Trophoblast cell (in vitro differentiated cells and primary cell): Measurements from ENCODE around the gene TBL1XR1.
A peak's percentile ranks its signal among the peaks of the same experiment; 100 is the strongest.

Experiments used
- DNase-seq, 2 donors: peaks; one replicate each; pipeline ENCODE4 v3.0.0-alpha.2; 2016
- H2AFZ ChIP-seq: 2 replicates; pipeline ENCODE4 v1.6.1; 2013; ENCODE audit warnings: low read length, moderate library complexity, mild to moderate bottlenecking; ENCODE audit not compliant: insufficient read depth, poor library complexity
- H2AK5ac ChIP-seq: 2 replicates; pipeline ENCODE4 v1.6.1; 2013; ENCODE audit warnings: mild to moderate bottlenecking, low read length
- H2BK120ac ChIP-seq: 2 replicates; pipeline ENCODE4 v1.6.1; 2013; ENCODE audit warnings: low read length, mild to moderate bottlenecking, moderate library complexity; ENCODE audit not compliant: insufficient read depth, poor library complexity
- H2BK12ac ChIP-seq: 2 replicates; pipeline ENCODE4 v1.6.1; 2013; ENCODE audit warnings: mild to moderate bottlenecking, low read length, moderate library complexity
- H2BK5ac ChIP-seq: 2 replicates; pipeline ENCODE4 v1.6.1; 2013; ENCODE audit warnings: low read length, low read depth, moderate library complexity, mild to moderate bottlenecking; ENCODE audit not compliant: poor library complexity
- H3K14ac ChIP-seq: 2 replicates; pipeline ENCODE4 v1.6.1; 2013; ENCODE audit warnings: mild to moderate bottlenecking, low read length
- H3K18ac ChIP-seq: 2 replicates; pipeline ENCODE4 v1.6.1; 2013; ENCODE audit warnings: mild to moderate bottlenecking, low read length
- H3K23ac ChIP-seq: 2 replicates; pipeline ENCODE4 v1.6.1; 2013; ENCODE audit warnings: low read length
- H3K27ac ChIP-seq: 2 replicates; pipeline ENCODE4 v1.5.1; 2013; ENCODE audit warnings: low read depth, mild to moderate bottlenecking, inconsistent platforms, low read length, moderate library complexity
- H3K27me3 ChIP-seq: 2 replicates; pipeline ENCODE4 v1.6.1; 2013; ENCODE audit warnings: inconsistent platforms, mild to moderate bottlenecking, low read length, moderate library complexity; ENCODE audit not compliant: insufficient read depth
- H3K36me3 ChIP-seq, 2 experiments: 1 replicate in 1 of 2; 2 replicates in 1 of 2; pipeline ENCODE4 v1.6.1; 2013; ENCODE audit warnings: low read length in 2 of 2, mild to moderate bottlenecking in 2 of 2, moderate library complexity in 1 of 2; ENCODE audit not compliant: insufficient read depth in 2 of 2, control insufficient read depth in 1 of 2
- H3K4ac ChIP-seq: 2 replicates; pipeline ENCODE4 v1.6.1; 2013; ENCODE audit warnings: low read depth, mild to moderate bottlenecking, low read length, moderate library complexity
- H3K4me1 ChIP-seq, 2 experiments: 1 replicate in 1 of 2; 2 replicates in 1 of 2; pipeline ENCODE4 v1.6.1; 2013; ENCODE audit warnings: low read length in 2 of 2, mild to moderate bottlenecking in 2 of 2, moderate library complexity in 1 of 2; ENCODE audit not compliant: insufficient read depth in 2 of 2, control insufficient read depth in 1 of 2
- H3K4me2 ChIP-seq: 2 replicates; pipeline ENCODE4 v1.6.1; 2013; ENCODE audit warnings: inconsistent platforms, mild to moderate bottlenecking, low read length, moderate library complexity
- H3K4me3 ChIP-seq: 2 replicates; pipeline ENCODE4 v1.5.1; 2013; ENCODE audit warnings: mild to moderate bottlenecking, low read depth, low read length, inconsistent platforms
- H3K79me1 ChIP-seq: one replicate; pipeline ENCODE4 v1.6.1; 2013; ENCODE audit warnings: low read length
- H3K79me2 ChIP-seq: 2 replicates; pipeline ENCODE4 v1.6.1; 2013; ENCODE audit warnings: low read length, mild to moderate bottlenecking; ENCODE audit not compliant: control insufficient read depth, insufficient read depth, poor library complexity
- H3K9ac ChIP-seq: 2 replicates; pipeline ENCODE4 v1.6.1; 2013; ENCODE audit warnings: mild to moderate bottlenecking, low read length
- H3K9me3 ChIP-seq: 2 replicates; pipeline ENCODE4 v1.6.1; 2013; ENCODE audit warnings: low read depth, mild to moderate bottlenecking, control low read depth, inconsistent platforms, low read length; ENCODE audit not compliant: insufficient read depth
- H4K12ac ChIP-seq: 2 replicates; pipeline ENCODE4 v1.6.1; 2013; ENCODE audit warnings: low read depth, mild to moderate bottlenecking, low read length, moderate library complexity
- H4K8ac ChIP-seq: 2 replicates; pipeline ENCODE4 v1.6.1; 2013; ENCODE audit warnings: low read depth, mild to moderate bottlenecking, low read length, moderate library complexity
- H4K91ac ChIP-seq: one replicate; pipeline ENCODE4 v1.6.1; 2013; ENCODE audit warnings: low read depth, mild to moderate bottlenecking, low read length, moderate library complexity
- WGBS: extraction: QIAGEN DNeasy Blood & Tissue Kit; methylation state at CpG from one replicate; pipeline ENCODE4 v1.1.7; 2013; ENCODE audit warnings: missing lambda C conversion rate; ENCODE audit not compliant: insufficient read length, insufficient coverage; ENCODE audit errors: extremely low coverage; 5-methylcytosine and 5-hydroxymethylcytosine counted together

The TBL1XR1 gene

GRCh38 chr3:177154733-177155132, 42.5 kb downstream of the TBL1XR1 start:
- H3K36me3 ChIP-seq, result no peaks in the 10 kb centered on the region
- no CpG with 5 or more reads among the region's 3 CpGs for WGBS

GRCh38 chr3:177150970-177151627, 46.2 kb downstream of the TBL1XR1 start:
- Histone ChIP-seq H3K27ac (no peak overlapping the region), H4K12ac (no peak overlapping the region), H3K27me3 (no peaks in the 10 kb centered on the region), H3K4me3 (no peak overlapping the region), H2AFZ (no peak overlapping the region), H3K36me3 (no peaks in the 10 kb centered on the region), H3K4me1 (peaks cover 0 to 2% of the 10 kb centered on the region in 2 experiments), H2BK120ac (no peak overlapping the region), H3K9ac (no peak overlapping the region), H3K18ac (no peak overlapping the region), H2BK5ac (no peak overlapping the region), H2AK5ac (peak overlapping the region; percentile 21), H3K4ac (peak overlapping the region; percentile 86), H3K79me2 (peaks cover 14% of the 10 kb centered on the region), H3K4me2 (no peak overlapping the region), H3K79me1 (no peaks in the 10 kb centered on the region), H2BK12ac (no peak overlapping the region), H3K23ac (no peak overlapping the region), H4K8ac (no peak overlapping the region), H4K91ac (no peak overlapping the region), H3K14ac (no peak overlapping the region), H3K9me3 (no peaks in the 10 kb centered on the region)
- DNase-seq, result no peak
- no CpG with 5 or more reads among the region's 7 CpGs for WGBS

More at GRCh38 chr3:177154733-177155132, 42.5 kb downstream of the TBL1XR1 start:
- no peak overlapping the region for H2BK5ac ChIP-seq
- no peak overlapping the region for H3K23ac ChIP-seq
- no peak overlapping the region for H2BK120ac ChIP-seq
- H3K79me2 ChIP-seq, result peaks cover 15% of the 10 kb centered on the region
- no peak overlapping the region for H3K27ac ChIP-seq
- H3K18ac ChIP-seq, result no peak overlapping the region
- no peak overlapping the region for H3K4me3 ChIP-seq
- no peak overlapping the region for H2AFZ ChIP-seq
- no peak overlapping the region for H3K9ac ChIP-seq
- DNase-seq, result no peak
- no peak overlapping the region for H3K14ac ChIP-seq
- no peak overlapping the region for H3K4me2 ChIP-seq
- H2AK5ac ChIP-seq, result no peak overlapping the region
- no peaks in the 10 kb centered on the region for H3K79me1 ChIP-seq
- H3K4ac ChIP-seq, result no peak overlapping the region
- H4K91ac ChIP-seq, result no peak overlapping the region
- H2BK12ac ChIP-seq, result no peak overlapping the region
- no peaks in the 10 kb centered on the region for H3K27me3 ChIP-seq
- no peak overlapping the region for H4K12ac ChIP-seq
- no peaks in the 10 kb centered on the region for H3K9me3 ChIP-seq
- H4K8ac ChIP-seq, result no peak overlapping the region
- H3K4me1 ChIP-seq, result peaks cover 0 to 2% of the 10 kb centered on the region in 2 experiments

GRCh38 chr3:177150218-177150916, 46.9 kb downstream of the TBL1XR1 start:
- Histone ChIP-seq H3K9ac (no peak overlapping the region), H3K4me2 (no peak overlapping the region), H2BK120ac (no peak overlapping the region), H3K79me2 (peaks cover 14% of the 10 kb centered on the region), H3K18ac (no peak overlapping the region), H4K12ac (no peak overlapping the region), H3K36me3 (no peaks in the 10 kb centered on the region), H2AFZ (no peak overlapping the region), H3K9me3 (no peaks in the 10 kb centered on the region), H2AK5ac (no peak overlapping the region), H3K23ac (no peak overlapping the region), H3K79me1 (no peaks in the 10 kb centered on the region), H4K8ac (no peak overlapping the region), H2BK12ac (no peak overlapping the region), H3K4me1 (peaks cover 0 to 2% of the 10 kb centered on the region in 2 experiments), H3K27me3 (no peaks in the 10 kb centered on the region), H2BK5ac (no peak overlapping the region), H3K27ac (no peak overlapping the region), H3K4ac (no peak overlapping the region), H3K4me3 (no peak overlapping the region), H3K14ac (no peak overlapping the region), H4K91ac (no peak overlapping the region)
- DNase-seq, result no peak
- WGBS, result no CpG with 5 or more reads among the region's 3 CpGs

GRCh38 chr3:177149106-177149505, 48.2 kb downstream of the TBL1XR1 start:
- H3K23ac ChIP-seq, result no peak overlapping the region
- H3K27me3 ChIP-seq, result no peaks in the 10 kb centered on the region
- H4K8ac ChIP-seq, result no peak overlapping the region
- H3K9ac ChIP-seq, result no peak overlapping the region
- WGBS, result no CpG with 5 or more reads among the region's 3 CpGs
- peak overlapping the region; percentile 34 for H3K4ac ChIP-seq
- H3K14ac ChIP-seq, result no peak overlapping the region
- peaks cover 0 to 2% of the 10 kb centered on the region in 2 experiments for H3K4me1 ChIP-seq
- H3K36me3 ChIP-seq, result no peaks in the 10 kb centered on the region
- no peak overlapping the region for H3K18ac ChIP-seq
- no peak overlapping the region for H2BK120ac ChIP-seq
- no peak overlapping the region for H2BK12ac ChIP-seq
- no peaks in the 10 kb centered on the region for H3K79me1 ChIP-seq
- no peak overlapping the region for H4K12ac ChIP-seq
- no peaks in the 10 kb centered on the region for H3K9me3 ChIP-seq
- no peak overlapping the region for H3K27ac ChIP-seq
- H2AFZ ChIP-seq, result no peak overlapping the region
- H2BK5ac ChIP-seq, result no peak overlapping the region
- H2AK5ac ChIP-seq, result no peak overlapping the region
- H4K91ac ChIP-seq, result no peak overlapping the region
- H3K4me2 ChIP-seq, result no peak overlapping the region
- H3K79me2 ChIP-seq, result peaks cover 12% of the 10 kb centered on the region
- DNase-seq, result no peak
- no peak overlapping the region for H3K4me3 ChIP-seq
